ENCODE data around the gene NDUFAF2. TPM values are rescaled to one million over a fixed set of nuclear protein-coding genes. Genes with fewer than 3 reads are reported as not detected.

The NDUFAF2 gene
- total and polyA plus RNA-seq, 4 donors, result 12.2 to 68.8 (median 29.8) TPM

DNA sequence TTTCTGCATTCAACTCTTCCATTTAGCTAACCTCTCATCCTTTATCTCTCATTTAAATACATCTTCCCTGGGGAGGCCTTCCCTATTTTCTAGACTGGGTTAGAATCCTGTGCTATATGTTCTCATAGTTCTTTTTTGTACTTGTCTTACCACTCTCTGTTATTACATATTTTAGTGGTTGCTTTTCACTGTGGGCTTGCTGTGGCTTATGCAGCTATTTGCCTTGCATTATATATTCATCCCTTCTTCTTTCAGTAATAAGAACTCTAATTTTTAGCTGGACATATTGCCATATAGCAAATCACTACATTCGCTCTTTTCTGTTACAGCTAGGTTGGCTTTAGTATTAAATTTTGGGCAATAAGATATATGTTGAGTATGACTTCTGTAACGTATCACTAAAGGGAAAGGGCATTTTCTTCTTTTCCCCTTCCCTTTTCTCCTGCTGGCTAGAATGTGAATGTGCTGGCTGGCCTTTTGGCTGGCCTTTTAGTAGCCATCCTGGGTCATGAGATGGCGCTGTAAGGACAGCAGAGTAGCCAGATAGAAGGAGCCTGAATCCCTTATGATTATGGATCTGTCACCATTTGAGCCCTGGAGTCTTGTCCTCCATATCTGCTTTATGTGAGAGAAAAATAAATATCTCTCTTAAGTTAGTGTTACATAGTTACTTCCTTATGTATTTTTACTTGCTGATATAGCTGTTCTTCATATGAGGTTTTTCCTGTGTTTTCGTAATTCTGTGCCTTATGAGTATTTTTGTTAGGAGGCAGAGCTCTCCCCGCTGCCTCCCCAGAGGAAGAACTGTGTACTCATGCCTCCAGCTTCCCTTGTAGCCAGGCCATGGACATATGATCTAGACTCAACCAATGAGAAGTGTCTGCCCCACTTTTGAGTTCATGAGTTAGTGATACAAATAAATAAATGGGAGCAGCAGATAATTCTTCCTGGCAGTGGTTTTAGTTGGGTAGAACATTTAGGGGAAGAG is 65.8 kb downstream of the NDUFAF2 start:
- no peak for TF ChIP-seq CTCF (IDR thresholded peaks at IDR 0.05; ENCODE audit: control extremely low read depth, extremely low read depth)
- Histone ChIP-seq H3K27me3 (ENCODE audit: control insufficient read depth in 3 of 3, insufficient read depth in 3 of 3, low read length in 2 of 3) (no peaks in the 10 kb centered on the region), H3K4me3 (no peak overlapping the region), H3K4me1 (ENCODE audit: control insufficient read depth in 5 of 5, insufficient read depth in 5 of 5, low read length in 5 of 5) (peaks cover 0 to 3% (median 0%) of the 10 kb centered on the region in 5 donors), H3K9me3 (ENCODE audit: control insufficient read depth in 4 of 4, insufficient read depth in 3 of 4, low read length in 3 of 4) (no peaks in the 10 kb centered on the region), H3K9ac (ENCODE audit: insufficient read depth in 1 of 2, low read length in 2 of 2) (no peak overlapping the region), H3K27ac (ENCODE audit: low read depth in 1 of 2, low read length in 1 of 2) (no peak overlapping the region), H3K36me3 (ENCODE audit: control insufficient read depth in 4 of 4, insufficient read depth in 4 of 4, low read length in 4 of 4) (no peaks in the 10 kb centered on the region)
- 76 to 77% methylated on average over 5 of the region's 5 CpGs for WGBS, 2 donors
- DNase-seq (no peak), ATAC-seq (ENCODE audit: insufficient read depth, low FRiP score) (no peak)

- TF ChIP-seq CTCF (IDR thresholded peaks at IDR 0.05; ENCODE audit: control extremely low read depth, extremely low read depth), result no peak
Observed at GRCh38 chr5:61018062-61018461, 73.1 kb downstream of the NDUFAF2 start.

GRCh38 chr5:61019642-61020041 is 74.6 kb downstream of the NDUFAF2 start:
- Histone ChIP-seq H3K9ac (ENCODE audit: insufficient read depth in 1 of 2, low read length in 2 of 2) (no peak overlapping the region), H3K4me3 (no peak overlapping the region)
- whole genome bisulfite sequencing, 2 donors, result 96 to 98% methylated on average over 1 of the region's 1 CpG

More at GRCh38 chr5:61018062-61018461, 73.1 kb downstream of the NDUFAF2 start:
- no peak overlapping the region for H3K27ac ChIP-seq (ENCODE audit: low read depth in 1 of 2, low read length in 1 of 2)
- ATAC-seq (ENCODE audit: insufficient read depth, low FRiP score), result no peak
- H3K9me3 ChIP-seq (ENCODE audit: control insufficient read depth in 4 of 4, insufficient read depth in 3 of 4, low read length in 3 of 4), result no peaks in the 10 kb centered on the region
- 88 to 93% methylated on average over 2 of the region's 2 CpGs for WGBS, 2 donors
- no peaks in the 10 kb centered on the region for H3K36me3 ChIP-seq (ENCODE audit: control insufficient read depth in 4 of 4, insufficient read depth in 4 of 4, low read length in 4 of 4)
- no peak overlapping the region for H3K4me3 ChIP-seq
- no peaks in the 10 kb centered on the region for H3K4me1 ChIP-seq (ENCODE audit: control insufficient read depth in 5 of 5, insufficient read depth in 5 of 5, low read length in 5 of 5)
- H3K27me3 ChIP-seq (ENCODE audit: control insufficient read depth in 3 of 3, insufficient read depth in 3 of 3, low read length in 2 of 3), result no peaks in the 10 kb centered on the region
- no peak for DNase-seq
- H3K9ac ChIP-seq (ENCODE audit: insufficient read depth in 1 of 2, low read length in 2 of 2), result no peak overlapping the region

More at GRCh38 chr5:61019642-61020041, 74.6 kb downstream of the NDUFAF2 start:
- Histone ChIP-seq H3K9me3 (ENCODE audit: control insufficient read depth in 4 of 4, insufficient read depth in 3 of 4, low read length in 3 of 4) (no peaks in the 10 kb centered on the region), H3K27ac (ENCODE audit: low read depth in 1 of 2, low read length in 1 of 2) (no peak overlapping the region), H3K4me1 (ENCODE audit: control insufficient read depth in 5 of 5, insufficient read depth in 5 of 5, low read length in 5 of 5) (no peaks in the 10 kb centered on the region), H3K36me3 (ENCODE audit: control insufficient read depth in 4 of 4, insufficient read depth in 4 of 4, low read length in 4 of 4) (no peaks in the 10 kb centered on the region), H3K27me3 (ENCODE audit: control insufficient read depth in 3 of 3, insufficient read depth in 3 of 3, low read length in 2 of 3) (no peaks in the 10 kb centered on the region)
- no peak for TF ChIP-seq CTCF (IDR thresholded peaks at IDR 0.05; ENCODE audit: control extremely low read depth, extremely low read depth)
- no peak for ATAC-seq (ENCODE audit: insufficient read depth, low FRiP score)
- DNase-seq, result no peak

Data from lung (tissue), 12 donors.